ENCODE data around the gene CCDC191. TPM values are rescaled to one million over a fixed set of nuclear protein-coding genes. Genes with fewer than 3 reads are reported as not detected.

The CCDC191 gene
- total and polyA plus RNA-seq, 5 donors from 2014 or later, result 0.87 to 6.5 (median 1.4) TPM

Other genes starting within 250 kb of the CCDC191 start
- gene GRAMD1C, start 217.7 kb downstream of the CCDC191 start, total RNA-seq, result 1.8 TPM
- gene GRAMD1C, start 217.7 kb downstream of the CCDC191 start, polyA plus RNA-seq, result 1 to 10 TPM in 1 of 4 donors, under 1 TPM in 2, not detected in 1; 0.20 to 1.4 (median 0.32) TPM
- 7.4 TPM for gene ZDHHC23, start 108.5 kb downstream of the CCDC191 start, total RNA-seq
- 1 to 10 TPM in 1 of 4 donors, under 1 TPM in 3; 0.49 to 2.1 (median 0.63) TPM for gene ZDHHC23, start 108.5 kb downstream of the CCDC191 start, polyA plus RNA-seq
- 40.2 TPM for gene QTRT2, start 211 bp upstream of the CCDC191 start, total RNA-seq
- gene QTRT2, start 211 bp upstream of the CCDC191 start, polyA plus RNA-seq, result 10 to 100 TPM in 3 of 4 donors, 1 to 10 TPM in 1; 8.3 to 14.1 (median 10.8) TPM
- 0.25 TPM for gene DRD3, start 122.5 kb upstream of the CCDC191 start, total RNA-seq
- under 1 TPM in 3 of 4 donors, not detected in 1; 0.15 to 0.49 (median 0.35) TPM for gene DRD3, start 122.5 kb upstream of the CCDC191 start, polyA plus RNA-seq
- 1.7 TPM for gene ZNF80, start 181.1 kb upstream of the CCDC191 start, total RNA-seq
- 1 to 10 TPM in 3 of 4 donors, under 1 TPM in 1; 0.36 to 8.4 (median 5.8) TPM for gene ZNF80, start 181.1 kb upstream of the CCDC191 start, polyA plus RNA-seq
- 72.8 TPM for gene TIGIT, start 237.5 kb upstream of the CCDC191 start, total RNA-seq
- gene TIGIT, start 237.5 kb upstream of the CCDC191 start, polyA plus RNA-seq, result 100 to 1,000 TPM; 210 to 246 (median 236) TPM